ENCODE results near the gene TRMO.

- no peak for TF ChIP-seq HDGF (IDR thresholded peaks at IDR 0.05; ENCODE audit: borderline replicate concordance)
- no peak for TF ChIP-seq ELF4 (IDR thresholded peaks at IDR 0.05)
- TF ChIP-seq FOXA1 (IDR thresholded peaks at IDR 0.05): no peak
- no peak for TF ChIP-seq SP1 (IDR thresholded peaks at IDR 0.05)
- TF ChIP-seq NFRKB (IDR thresholded peaks at IDR 0.05): no peak
- no peak for TF ChIP-seq TARDBP (IDR thresholded peaks at IDR 0.05)
- TF ChIP-seq ARNT (IDR thresholded peaks at IDR 0.05): no peak
- no peak for TF ChIP-seq BHLHE40 (IDR thresholded peaks at IDR 0.05; ENCODE audit: borderline replicate concordance)
- no peak for TF ChIP-seq PKNOX1 (IDR thresholded peaks at IDR 0.05)
- TF ChIP-seq SUZ12 (IDR thresholded peaks at IDR 0.05): no peak
- no peak for TF ChIP-seq FOXM1 (IDR thresholded peaks at IDR 0.05; ENCODE audit: borderline replicate concordance)
- TF ChIP-seq CTBP1 (IDR thresholded peaks at IDR 0.05; ENCODE audit: borderline replicate concordance): no peak
- no peak for TF ChIP-seq ZNF384 (IDR thresholded peaks at IDR 0.05)
Observed at GRCh38 chr9:97969014-97969413, 46.7 kb upstream of the TRMO start.

All from HEK293T (cell line).